Gastrocnemius medialis (tissue), 4 donors: ENCODE results near the gene PDS5A. TPM values are rescaled to one million over a fixed set of nuclear protein-coding genes. Genes with fewer than 3 reads are reported as not detected.

Experiments used
- ATAC-seq, 2 donors: fragments of 150-250 bp; one replicate each; pipeline ENCODE4 v1.9.1; 2016
- DNase-seq, 2 donors: peaks; one replicate each; pipeline ENCODE4 v3.0.0-alpha.2; 2019
- H3K27ac ChIP-seq, 4 donors: fragments of 200-600 bp; sonication (generic); 1 replicate in 1 of 4; 2 replicates in 3 of 4; pipeline ENCODE4 v1.5.1; 2016 to 2018; ENCODE audit warnings: mild to moderate bottlenecking in 2 of 4, moderate library complexity in 1 of 4
- H3K27me3 ChIP-seq, 3 donors: fragments of 200-600 bp; sonication (generic) in 2 of 3; 1 replicate in 1 of 3; 2 replicates in 2 of 3; pipeline versions ENCODE4 v1.5.1 to v1.6.0; 2016 to 2019; ENCODE audit warnings: mild to moderate bottlenecking in 1 of 3, moderate library complexity in 1 of 3
- H3K36me3 ChIP-seq, 2 donors: fragments of 200-600 bp; sonication (generic) in 1 of 2; one replicate each; pipeline ENCODE4 v1.5.1; 2017 to 2018
- H3K4me1 ChIP-seq, 2 donors: fragments of 200-600 bp; sonication (generic) in 1 of 2; one replicate each; pipeline ENCODE4 v1.5.1; 2016 to 2017; ENCODE audit warnings: mild to moderate bottlenecking in 2 of 2
- H3K4me3 ChIP-seq, 4 donors: fragments of 200-600 bp; sonication (generic) in 3 of 4; 1 replicate in 1 of 4; 2 replicates in 3 of 4; pipeline ENCODE4 v1.5.1; 2016 to 2019; ENCODE audit warnings: mild to moderate bottlenecking in 2 of 4
- H3K9me3 ChIP-seq, 3 donors: fragments of 200-600 bp; sonication (generic) in 2 of 3; 1 replicate in 1 of 3; 2 replicates in 2 of 3; pipeline ENCODE4 v1.5.1; 2016 to 2019
- CTCF ChIP-seq, 5 experiments: fragments of 450-650 bp in 3 of 5; fragments of 200-600 bp in 2 of 5; sonication (generic) in 2 of 5; IDR thresholded peaks in 4 of 5; conservative IDR thresholded peaks in 1 of 5; 1 replicate in 4 of 5; 2 replicates in 1 of 5; pipeline ENCODE4 v1.5.1; 2016 to 2019; ENCODE audit warnings: antibody characterized with exemption in 5 of 5, mild to moderate bottlenecking in 3 of 5, moderate library complexity in 3 of 5
- POLR2A ChIP-seq, 2 donors: fragments of 450-650 bp; IDR thresholded peaks; one replicate each; pipeline ENCODE4 v1.6.1; 2017; ENCODE audit warnings: antibody characterized with exemption in 2 of 2, mild to moderate bottlenecking in 2 of 2, moderate library complexity in 2 of 2
- in situ Hi-C, 4 donors: fragments of 200-750 bp; cut with MboI; loops; one replicate each; pipeline versions ENCODE4 v1.15.0 to v1.8.0; 2017; ENCODE audit warnings: low sequenced_read_pairs in 4 of 4
- intact Hi-C: fragments of 100-400 bp; cut with DNase I; formaldehyde crosslinking; loops from one replicate; pipeline ENCODE4 v1.15.1; 2023; ENCODE audit warnings: low total_unique reads
- total RNA-seq, 4 donors: library from RNA; depleted of rRNA; stranded (reverse); fragments of >200 nt; gene quantifications; one replicate each; pipeline versions ENCODE4 v1.1.0 to v1.2.3, GENCODE V29; 2016

The PDS5A gene
- total RNA-seq, 4 donors from 2014 or later = 28.3 to 40.6 (median 36.7) TPM

GRCh38 chr4:39899291-39899690 is 78.4 kb downstream of the PDS5A start:
- DNase-seq = no peak
- H3K4me3 ChIP-seq = no peak overlapping the region
- intact Hi-C loops (no loop called here), in situ Hi-C loops (no loop called here)
- H3K9me3 ChIP-seq = no peaks in the 10 kb centered on the region
- no peak overlapping the region for H3K27ac ChIP-seq
- H3K4me1 ChIP-seq = no peaks in the 10 kb centered on the region
- peaks cover 4 to 78% of the 10 kb centered on the region in 2 donors for H3K36me3 ChIP-seq
- ATAC-seq = no peak
- TF ChIP-seq POLR2A (IDR thresholded peaks at IDR 0.05) = no peak
- no peaks in the 10 kb centered on the region for H3K27me3 ChIP-seq

GRCh38 chr4:39898015-39898414 is 79.7 kb downstream of the PDS5A start:
- Histone ChIP-seq H3K4me1 (no peaks in the 10 kb centered on the region), H3K27ac (no peak overlapping the region), H3K4me3 (no peak overlapping the region), H3K27me3 (no peaks in the 10 kb centered on the region), H3K9me3 (no peaks in the 10 kb centered on the region), H3K36me3 (peaks cover 4 to 77% of the 10 kb centered on the region in 2 donors)
- intact Hi-C loops = no loop called here
- DNase-seq (no peak), ATAC-seq (no peak)
- TF ChIP-seq CTCF (IDR thresholded peaks at IDR 0.05 in 4 of 5, conservative IDR thresholded peaks at IDR 0.05 in 1 of 5) (no peak), POLR2A (IDR thresholded peaks at IDR 0.05) (no peak)
- in situ Hi-C loops = no loop called here

GRCh38 chr4:39893693-39894072 is 84.0 kb downstream of the PDS5A start:
- H3K36me3 ChIP-seq = peaks cover 4 to 72% of the 10 kb centered on the region in 2 donors
- intact Hi-C loops = no loop called here
- H3K4me3 ChIP-seq = no peak overlapping the region
- ATAC-seq = no peak
- no peaks in the 10 kb centered on the region for H3K27me3 ChIP-seq
- TF ChIP-seq CTCF (IDR thresholded peaks at IDR 0.05 in 4 of 5, conservative IDR thresholded peaks at IDR 0.05 in 1 of 5) (no peak), POLR2A (IDR thresholded peaks at IDR 0.05) (no peak)
- H3K27ac ChIP-seq = no peak overlapping the region
- no peaks in the 10 kb centered on the region for H3K4me1 ChIP-seq
- H3K9me3 ChIP-seq = no peaks in the 10 kb centered on the region
- no peak for DNase-seq
- in situ Hi-C loops = no loop called here

- no peak overlapping the region for H3K4me3 ChIP-seq
- H3K36me3 ChIP-seq = peaks cover 4 to 72% of the 10 kb centered on the region in 2 donors
- H3K4me1 ChIP-seq = no peaks in the 10 kb centered on the region
- intact Hi-C loops (no loop called here), in situ Hi-C loops (no loop called here)
- ATAC-seq (no peak), DNase-seq (no peak)
- H3K9me3 ChIP-seq = no peaks in the 10 kb centered on the region
- H3K27me3 ChIP-seq = no peaks in the 10 kb centered on the region
- no peak overlapping the region for H3K27ac ChIP-seq
- no peak for TF ChIP-seq POLR2A (IDR thresholded peaks at IDR 0.05)
- no peak for TF ChIP-seq CTCF (IDR thresholded peaks at IDR 0.05 in 4 of 5, conservative IDR thresholded peaks at IDR 0.05 in 1 of 5)
Observed at GRCh38 chr4:39892988-39893692, 84.6 kb downstream of the PDS5A start.

- Histone ChIP-seq H3K36me3 (peaks cover 0 to 42% of the 10 kb centered on the region in 2 donors), H3K27ac (no peak overlapping the region), H3K27me3 (no peaks in the 10 kb centered on the region), H3K4me3 (no peak overlapping the region), H3K9me3 (no peaks in the 10 kb centered on the region), H3K4me1 (no peaks in the 10 kb centered on the region)
- intact Hi-C loops = no loop called here
- in situ Hi-C loops = no loop called here
- ATAC-seq = no peak
- TF ChIP-seq CTCF (IDR thresholded peaks at IDR 0.05 in 4 of 5, conservative IDR thresholded peaks at IDR 0.05 in 1 of 5) = no peak
- TF ChIP-seq POLR2A (IDR thresholded peaks at IDR 0.05) = no peak
- no peak for DNase-seq
Observed at GRCh38 chr4:39889226-39889625, 88.5 kb downstream of the PDS5A start.
